Upper lobe of left lung (tissue), 4 donors: Measurements from ENCODE around the gene STX2.

Experiments
- CTCF ChIP-seq, 6 experiments: fragments of 450-650 bp in 4 of 6; fragments of 200-600 bp in 2 of 6; sonication (generic) in 2 of 6; IDR thresholded peaks; one replicate each; pipeline ENCODE4 v1.5.1; 2016 to 2019; ENCODE audit warnings: antibody characterized with exemption in 6 of 6
- EP300 ChIP-seq, 4 donors: sonication (generic); formaldehyde crosslinking; IDR thresholded peaks; one replicate each; pipeline ENCODE4 v1.5.1; 2017; ENCODE audit warnings: antibody characterized with exemption in 4 of 4, control low read depth in 2 of 4
- POLR2A ChIP-seq, 4 donors: fragments of 450-650 bp; IDR thresholded peaks; one replicate each; pipeline ENCODE4 v1.5.1; 2016 to 2017; ENCODE audit warnings: antibody characterized with exemption in 4 of 4, mild to moderate bottlenecking in 2 of 4

GRCh38 chr12:130880411-130880885 lies 41.4 kb upstream of the STX2 start:
- no peak for TF ChIP-seq EP300 (IDR thresholded peaks at IDR 0.05)
- TF ChIP-seq CTCF (IDR thresholded peaks at IDR 0.05), result no peak
- no peak for TF ChIP-seq POLR2A (IDR thresholded peaks at IDR 0.05)
